Progenitor cell of endocrine pancreas (in vitro differentiated cells): Measurements from ENCODE around the gene TEX19. TPM values are rescaled to one million over a fixed set of nuclear protein-coding genes. Genes with fewer than 3 reads are reported as not detected.
"Not testable (repeated sequence)": the region's sequence is repeated elsewhere in the genome, so short reads cannot be mapped to it uniquely, and the experiment has no call there.

Experiments
- DNase-seq: peaks from one replicate; pipeline ENCODE4 v3.0.0; 2021; ENCODE audit warnings: low spot score; ENCODE audit not compliant: unreplicated experiment
- H3K27ac Mint-ChIP-seq: 2 replicates; pipeline ENCODE4 v1.8.0; 2021; ENCODE audit warnings: mild to moderate bottlenecking, moderate library complexity, mixed read lengths
- H3K27me3 Mint-ChIP-seq: 2 replicates; pipeline ENCODE4 v1.8.0; 2021; ENCODE audit warnings: mixed read lengths
- H3K36me3 Mint-ChIP-seq: 2 replicates; pipeline ENCODE4 v1.8.0; 2022; ENCODE audit warnings: mixed read lengths; ENCODE audit not compliant: insufficient read depth
- H3K4me1 Mint-ChIP-seq: 2 replicates; pipeline ENCODE4 v1.8.0; 2021; ENCODE audit warnings: low read depth, mixed read lengths
- H3K4me3 Mint-ChIP-seq: 2 replicates; pipeline ENCODE4 v1.8.0; 2021; ENCODE audit warnings: low read depth, mild to moderate bottlenecking, moderate library complexity, mixed read lengths
- H3K9me3 Mint-ChIP-seq: 2 replicates; pipeline ENCODE4 v1.8.0; 2021; ENCODE audit warnings: low read depth, mixed read lengths
- total RNA-seq: library from RNA; stranded (reverse); gene quantifications from 2 replicates; pipeline ENCODE4 v1.2.1, GENCODE V29; 2021
- TF ChIP-seq, protein P1 (sequence below): fragments of 200-600 bp; sonication (generic); IDR thresholded peaks from one replicate; pipeline ENCODE4 v1.5.0; 2021; ENCODE audit warnings: antibody characterized with exemption, mild to moderate bottlenecking; ENCODE audit not compliant: unreplicated experiment

TEX19 gene
- total RNA-seq, 1 donor from 2014 or later = not detected

DNA sequence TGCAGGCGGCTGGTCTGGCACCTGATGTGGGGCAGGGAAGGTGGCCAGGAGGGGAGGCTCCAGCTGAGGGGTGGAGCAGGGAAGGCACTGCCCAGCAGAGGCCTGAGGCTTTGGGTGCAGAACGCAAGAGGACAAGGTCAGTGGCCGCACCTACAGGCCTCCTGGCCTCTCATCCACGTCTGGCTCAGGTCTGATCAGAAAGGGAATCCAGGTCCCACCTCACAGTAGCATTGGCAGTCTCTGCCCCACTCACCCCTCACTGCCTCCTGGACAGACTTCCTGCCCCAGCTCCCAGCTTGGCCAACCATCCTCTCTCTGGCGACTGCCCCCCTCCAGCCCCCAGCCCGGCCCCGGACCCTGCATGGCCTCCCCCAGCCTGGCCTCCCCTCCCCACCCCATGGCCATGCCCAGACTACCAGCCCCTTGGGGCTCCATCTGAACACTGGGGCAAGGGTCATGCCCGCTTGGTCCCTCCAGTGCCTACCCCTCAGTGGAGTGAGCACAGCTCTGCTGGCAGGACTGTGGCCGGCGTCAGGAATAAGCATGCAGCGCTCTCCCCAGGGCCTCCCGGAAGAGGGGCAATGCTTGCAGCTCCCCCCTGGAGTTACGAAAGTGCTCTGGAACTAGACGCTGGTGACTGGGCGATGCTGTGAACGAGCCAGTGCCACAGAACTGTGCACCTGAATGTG, 17.1 kb downstream of the TEX19 start:
- Mint-ChIP-seq H3K36me3 (no peaks in the 10 kb centered on the region), H3K4me1 (peaks cover 3% of the 10 kb centered on the region), H3K27ac (no peak overlapping the region), H3K4me3 (no peak overlapping the region), H3K27me3 (peaks cover 31% of the 10 kb centered on the region), H3K9me3 (no peaks in the 10 kb centered on the region)
- TF ChIP-seq, protein P1, sequence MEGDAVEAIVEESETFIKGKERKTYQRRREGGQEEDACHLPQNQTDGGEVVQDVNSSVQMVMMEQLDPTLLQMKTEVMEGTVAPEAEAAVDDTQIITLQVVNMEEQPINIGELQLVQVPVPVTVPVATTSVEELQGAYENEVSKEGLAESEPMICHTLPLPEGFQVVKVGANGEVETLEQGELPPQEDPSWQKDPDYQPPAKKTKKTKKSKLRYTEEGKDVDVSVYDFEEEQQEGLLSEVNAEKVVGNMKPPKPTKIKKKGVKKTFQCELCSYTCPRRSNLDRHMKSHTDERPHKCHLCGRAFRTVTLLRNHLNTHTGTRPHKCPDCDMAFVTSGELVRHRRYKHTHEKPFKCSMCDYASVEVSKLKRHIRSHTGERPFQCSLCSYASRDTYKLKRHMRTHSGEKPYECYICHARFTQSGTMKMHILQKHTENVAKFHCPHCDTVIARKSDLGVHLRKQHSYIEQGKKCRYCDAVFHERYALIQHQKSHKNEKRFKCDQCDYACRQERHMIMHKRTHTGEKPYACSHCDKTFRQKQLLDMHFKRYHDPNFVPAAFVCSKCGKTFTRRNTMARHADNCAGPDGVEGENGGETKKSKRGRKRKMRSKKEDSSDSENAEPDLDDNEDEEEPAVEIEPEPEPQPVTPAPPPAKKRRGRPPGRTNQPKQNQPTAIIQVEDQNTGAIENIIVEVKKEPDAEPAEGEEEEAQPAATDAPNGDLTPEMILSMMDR = no peak
- DNase-seq = no peak

GRCh38 chr17:82377294-82377693, 18.2 kb downstream of the TEX19 start:
- not testable (repeated sequence) for H3K27ac Mint-ChIP-seq, H3K4me3 Mint-ChIP-seq, H3K36me3 Mint-ChIP-seq, H3K9me3 Mint-ChIP-seq, DNase-seq, H3K4me1 Mint-ChIP-seq
- peaks cover 35% of the 10 kb centered on the region for H3K27me3 Mint-ChIP-seq

DNA sequence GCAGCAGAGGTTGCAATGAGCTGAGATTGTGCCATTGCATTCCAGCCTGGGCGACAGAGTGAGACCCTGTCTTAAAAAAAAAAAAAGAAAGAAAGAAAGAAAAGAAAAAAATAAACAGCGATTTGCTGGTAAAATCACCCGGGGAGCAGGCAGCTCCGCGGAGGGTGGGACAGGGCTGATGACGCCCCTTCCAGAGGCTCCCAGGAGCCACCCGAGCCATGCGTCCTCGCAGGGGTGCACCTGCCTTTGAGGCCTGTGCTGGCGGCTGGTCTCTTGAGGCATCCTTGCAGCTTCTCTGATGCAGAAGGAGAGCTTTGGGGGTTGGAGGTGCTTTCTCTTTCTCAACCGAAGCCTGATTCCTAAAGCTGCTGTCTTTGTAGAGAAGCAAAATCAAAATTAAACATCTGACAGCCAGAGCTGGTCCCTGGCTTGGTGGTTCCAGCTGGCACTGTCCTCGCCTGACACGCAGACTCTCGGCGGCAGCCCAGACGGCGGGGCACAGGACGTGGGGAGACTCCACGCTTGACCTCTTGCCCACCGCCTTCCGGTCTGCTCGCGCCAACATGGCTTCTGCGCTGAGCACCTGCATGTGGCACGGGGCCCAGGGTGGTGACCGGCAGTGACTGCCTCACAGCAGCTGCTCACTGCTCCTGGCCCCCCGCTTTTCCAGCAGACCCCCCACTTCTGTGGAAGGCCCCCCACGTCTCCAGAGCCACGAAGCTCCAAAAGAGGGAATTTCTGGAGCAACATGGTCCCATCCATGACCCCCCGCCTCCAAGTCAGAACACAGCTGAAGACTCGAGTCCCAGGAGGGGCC, 19.1 kb downstream of the TEX19 start:
- Mint-ChIP-seq H3K27me3 (peaks cover 26% of the 10 kb centered on the region), H3K4me3 (no peak overlapping the region), H3K36me3 (no peaks in the 10 kb centered on the region), H3K9me3 (no peaks in the 10 kb centered on the region), H3K27ac (no peak overlapping the region), H3K4me1 (no peaks in the 10 kb centered on the region)
- TF ChIP-seq, protein P1 = no peak
- DNase-seq = no peak

DNA sequence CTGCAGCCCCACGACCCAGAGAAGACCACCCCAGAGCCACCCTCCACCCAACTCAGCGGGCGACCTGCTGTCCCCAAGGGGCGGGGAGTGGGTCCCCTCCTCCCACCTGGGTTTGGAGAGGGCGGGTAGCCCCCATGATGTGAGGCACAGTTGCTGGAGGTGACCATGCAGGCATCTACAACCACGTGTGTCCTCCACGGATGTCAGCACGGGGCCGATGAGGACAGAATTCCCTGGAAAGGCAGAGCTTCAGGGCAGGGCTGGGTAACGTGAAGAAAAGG, 19.6 kb downstream of the TEX19 start:
- Mint-ChIP-seq H3K36me3 (no peaks in the 10 kb centered on the region), H3K27ac (no peak overlapping the region), H3K4me1 (no peaks in the 10 kb centered on the region), H3K9me3 (no peaks in the 10 kb centered on the region), H3K27me3 (peaks cover 21% of the 10 kb centered on the region), H3K4me3 (no peak overlapping the region)
- no peak for DNase-seq
- TF ChIP-seq, protein P1 = no peak

GRCh38 chr17:82380860-82381702, 22.0 kb downstream of the TEX19 start:
- no peak for DNase-seq
- TF ChIP-seq, protein P1 = no peak
- no peaks in the 10 kb centered on the region for H3K9me3 Mint-ChIP-seq
- H3K36me3 Mint-ChIP-seq = no peaks in the 10 kb centered on the region
- no peak overlapping the region for H3K27ac Mint-ChIP-seq
- peaks cover 21% of the 10 kb centered on the region for H3K27me3 Mint-ChIP-seq
- H3K4me1 Mint-ChIP-seq = no peaks in the 10 kb centered on the region
- no peak overlapping the region for H3K4me3 Mint-ChIP-seq

DNA sequence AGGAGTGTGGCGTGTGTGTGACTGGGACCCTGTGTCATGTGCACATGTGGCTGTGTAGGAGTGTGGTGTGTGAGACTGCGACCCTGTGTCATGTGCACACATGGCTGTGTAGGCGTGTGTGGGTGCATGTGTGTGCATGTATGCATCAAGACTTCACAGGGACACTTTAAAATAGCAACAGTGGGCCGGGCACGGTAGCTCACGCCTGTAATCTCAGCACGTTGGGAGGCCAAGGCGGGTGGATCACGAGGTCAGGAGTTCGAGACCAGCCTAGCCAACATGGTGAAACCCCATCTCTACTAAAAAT, 22.6 kb downstream of the TEX19 start:
- H3K4me1 Mint-ChIP-seq, H3K4me3 Mint-ChIP-seq, H3K27ac Mint-ChIP-seq, DNase-seq, H3K9me3 Mint-ChIP-seq, H3K36me3 Mint-ChIP-seq: not testable (repeated sequence)
- peaks cover 21% of the 10 kb centered on the region for H3K27me3 Mint-ChIP-seq

DNA sequence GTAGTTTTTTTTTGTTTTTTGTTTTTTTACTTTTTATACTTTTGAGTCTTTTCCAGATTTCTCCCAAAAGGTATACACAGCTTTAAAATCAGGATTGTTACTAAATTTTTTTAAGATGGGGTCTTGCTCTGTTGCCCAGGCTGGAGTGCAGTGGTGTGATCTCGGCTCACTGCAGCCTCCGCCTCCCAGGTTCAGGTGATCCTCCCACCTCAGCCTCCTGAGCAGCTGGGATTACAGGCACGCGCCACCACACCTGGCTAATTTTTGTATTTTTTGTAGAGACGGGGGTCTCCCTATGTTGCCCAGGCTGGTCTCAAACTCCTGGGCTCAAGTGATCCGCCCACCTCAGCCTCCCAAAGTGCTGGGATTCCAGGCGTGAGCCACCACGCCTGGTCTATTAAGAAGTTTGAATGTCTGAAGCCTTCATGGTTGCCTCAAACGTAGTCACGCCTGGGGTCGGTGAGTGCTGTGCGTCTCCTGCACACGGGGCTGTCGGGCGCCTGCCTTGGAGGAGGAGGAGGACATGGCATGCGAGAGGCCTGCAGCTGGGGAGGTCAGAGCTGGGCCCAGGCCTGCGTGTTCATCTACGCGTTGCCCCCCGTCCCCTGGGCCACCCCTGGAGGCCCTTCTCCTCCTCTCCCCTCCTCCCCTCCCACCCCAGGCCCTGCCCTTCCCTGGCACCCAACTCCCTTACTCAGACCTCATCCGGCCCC, 23.3 kb downstream of the TEX19 start:
- DNase-seq, H3K27ac Mint-ChIP-seq, H3K4me1 Mint-ChIP-seq, H3K4me3 Mint-ChIP-seq, H3K9me3 Mint-ChIP-seq, H3K36me3 Mint-ChIP-seq: not testable (repeated sequence)
- peaks cover 21% of the 10 kb centered on the region for H3K27me3 Mint-ChIP-seq
